HG03196 (cell line): ENCODE measurements around the gene PPP1R10.
A peak's percentile ranks its signal among the peaks of the same experiment; 100 is the strongest.
"Not testable (repeated sequence)": the region's sequence is repeated elsewhere in the genome, so short reads cannot be mapped to it uniquely, and the experiment has no call there.

Experiments
- ATAC-seq: cut with Tn5 transposase; IDR thresholded peaks from one replicate; pipeline ENCODE4 v1.9.1; 2021; ENCODE audit not compliant: unreplicated experiment

The PPP1R10 gene

DNA sequence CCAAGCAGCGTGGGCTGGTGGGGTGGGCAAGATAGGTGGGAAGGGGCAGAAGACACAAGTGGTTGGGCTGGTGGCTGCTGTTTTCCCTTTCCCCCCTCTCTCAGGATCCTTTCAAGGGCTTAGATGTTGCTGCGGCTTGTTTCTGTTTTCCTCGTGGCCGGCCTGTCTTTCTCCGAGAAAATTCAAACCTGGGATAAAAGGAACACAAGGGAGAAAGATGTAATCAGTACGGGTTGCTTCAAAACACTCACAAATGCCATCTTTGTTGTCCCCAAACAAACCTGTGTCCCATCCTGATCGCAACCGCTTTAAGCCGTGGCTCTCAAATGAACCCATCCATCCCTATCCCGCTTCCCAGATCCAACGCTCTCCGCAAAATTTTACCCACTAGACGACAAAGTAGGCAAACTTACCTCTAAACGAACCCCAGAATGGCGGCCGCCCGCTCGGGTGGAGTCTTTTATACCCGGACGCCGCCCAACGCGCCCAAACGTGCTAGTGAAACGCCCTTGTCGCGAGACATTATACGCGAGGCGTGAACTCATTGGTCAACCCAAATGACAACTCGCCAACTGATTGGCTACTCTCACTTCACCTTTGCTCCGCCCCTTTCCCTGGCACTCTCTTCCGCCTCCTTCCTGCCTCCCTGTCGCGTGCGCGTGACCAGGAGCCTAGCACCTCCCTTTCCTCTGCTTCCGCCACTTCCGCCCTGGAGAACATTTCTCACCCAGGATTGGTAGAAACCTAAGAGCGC is at the start of gene PPP1R10:
TSS of gene PPP1R10 (minus strand) at position 433 of the 754 bp plus-strand sequence. CDS start 7,299 bp downstream, outside the sequence.
- ATAC-seq = peak; percentile 71

DNA sequence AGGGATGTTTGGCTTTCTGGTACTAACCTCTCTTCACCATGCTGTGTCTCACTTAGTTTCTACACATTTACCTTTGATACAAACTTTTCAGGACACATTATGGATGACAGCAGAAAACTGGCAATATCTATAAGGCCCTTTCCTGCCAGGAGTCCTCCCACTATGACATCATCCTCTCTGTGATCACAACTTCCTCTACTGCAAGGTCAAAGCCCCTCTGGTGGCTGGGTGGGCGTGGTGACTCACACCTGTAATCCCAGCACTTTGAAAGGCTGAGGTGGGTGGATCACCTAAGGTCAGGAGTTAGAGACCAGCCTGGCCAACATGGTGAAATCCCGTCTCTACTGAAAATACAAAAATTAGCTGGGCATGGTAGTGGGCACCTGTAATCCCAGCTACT is 49.3 kb upstream of the PPP1R10 start:
- not testable (repeated sequence) for ATAC-seq

DNA sequence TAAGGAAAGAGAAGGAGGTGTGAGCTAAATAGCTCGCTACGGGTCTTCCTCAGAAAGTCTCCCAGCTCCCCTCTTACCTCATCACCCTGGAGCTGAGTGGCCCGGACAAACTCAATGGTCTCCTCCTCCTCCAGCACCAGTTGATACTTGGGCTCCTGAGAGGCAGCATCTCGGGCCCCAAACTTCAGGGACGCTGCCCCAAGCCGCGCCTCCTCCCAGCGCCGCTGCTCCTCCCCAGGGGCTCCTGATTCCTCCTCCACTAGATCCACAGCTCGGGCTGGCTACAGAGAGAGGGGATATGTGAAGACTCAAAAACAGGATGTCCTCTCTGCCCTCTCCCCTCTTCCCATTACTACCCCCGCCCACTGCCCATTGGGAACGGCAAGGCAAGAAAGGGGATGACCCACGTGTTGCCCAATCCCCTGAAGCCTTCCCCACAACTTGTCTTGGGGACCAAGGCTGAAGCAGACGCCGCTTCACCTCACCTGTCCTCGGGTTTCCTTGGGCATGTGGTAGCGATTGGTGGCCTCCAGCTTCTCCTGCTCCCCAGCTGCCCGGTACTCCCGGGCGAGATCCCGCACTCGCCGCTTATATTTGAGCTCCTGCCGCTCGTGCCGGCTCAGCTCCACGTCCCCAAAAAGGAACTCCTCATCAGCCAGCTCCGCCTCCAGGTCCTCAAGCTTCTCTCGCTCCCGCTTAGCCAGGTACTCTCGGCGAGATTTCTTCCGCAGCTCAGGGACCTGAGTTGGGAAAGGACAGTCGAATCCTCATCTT is 48.1 kb upstream of the PPP1R10 start:
- no peak for ATAC-seq

DNA sequence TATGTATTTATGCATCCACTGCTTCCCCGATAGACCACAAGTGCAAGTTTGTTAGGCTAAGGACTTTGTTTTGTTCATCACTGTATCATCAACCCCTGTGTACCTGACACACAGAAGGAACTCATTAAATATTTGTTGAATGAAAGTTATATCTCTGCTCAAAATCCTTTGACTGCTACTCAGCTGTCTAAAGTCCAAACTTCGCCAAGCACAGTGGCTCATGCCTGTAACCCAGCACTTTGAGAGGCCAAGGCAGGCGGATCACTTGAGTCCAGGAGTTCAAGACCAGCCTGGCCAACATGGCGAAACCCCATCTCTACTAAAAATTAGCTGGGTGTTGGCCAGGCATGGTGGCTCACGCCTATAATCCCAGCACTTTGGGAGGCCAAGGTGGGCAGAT is 40.9 kb upstream of the PPP1R10 start:
- not testable (repeated sequence) for ATAC-seq

DNA sequence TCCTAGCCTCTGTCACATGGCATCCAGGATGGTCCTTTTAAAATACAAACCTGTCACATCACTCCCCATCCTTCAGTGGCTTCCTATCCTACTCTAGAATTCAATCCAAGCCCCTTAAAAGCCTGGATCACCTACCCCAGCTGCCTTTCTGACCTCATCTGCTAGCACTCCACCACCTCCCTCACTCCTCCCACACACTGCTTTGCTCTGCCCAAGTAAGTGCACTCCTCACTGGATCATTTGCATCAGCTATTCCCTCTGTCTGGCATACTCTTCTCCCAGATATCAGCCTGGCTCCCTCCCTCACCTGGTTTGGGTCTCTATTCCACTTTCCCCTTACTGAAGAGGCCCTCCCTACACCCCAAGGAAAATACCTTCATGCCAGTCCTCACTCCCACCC is 40.4 kb upstream of the PPP1R10 start:
- no peak for ATAC-seq

DNA sequence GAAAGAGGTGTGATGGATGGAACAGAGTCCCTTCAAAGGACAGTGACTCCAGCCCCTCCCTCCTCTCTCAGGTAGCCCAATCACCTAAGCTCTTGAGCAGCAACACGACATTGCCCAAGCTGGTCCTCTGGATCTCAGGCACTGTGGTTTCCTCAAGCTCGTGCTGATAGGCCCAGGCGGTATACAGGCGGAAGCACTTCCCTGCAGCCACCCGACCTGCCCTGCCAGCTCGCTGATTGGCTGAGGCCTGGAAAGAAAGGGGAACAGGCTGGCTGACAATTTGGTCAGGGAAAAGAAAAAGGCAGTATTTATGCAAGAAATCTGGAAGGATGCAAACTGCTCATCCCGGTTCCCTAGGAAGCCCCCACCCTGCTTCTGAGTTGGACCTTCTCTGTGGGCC is 39.5 kb upstream of the PPP1R10 start:
- no peak for ATAC-seq

DNA sequence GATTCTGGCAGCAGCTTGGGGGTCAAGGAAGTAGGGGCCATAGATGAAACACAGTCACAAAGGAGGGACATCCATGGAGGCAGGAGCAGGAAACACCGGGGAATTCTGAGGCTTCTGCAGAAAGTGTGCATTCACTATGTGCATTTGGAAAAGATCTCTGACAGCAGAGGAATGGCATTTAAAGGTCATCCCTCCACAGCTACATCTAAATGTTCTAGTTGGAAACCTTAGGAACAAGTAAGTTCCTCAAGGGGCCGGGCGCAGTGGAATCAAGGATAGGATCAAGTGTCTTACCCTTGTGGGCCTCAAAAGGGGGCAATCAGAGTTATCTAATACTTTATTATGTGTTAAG is 38.7 kb upstream of the PPP1R10 start:
- ATAC-seq = no peak

DNA sequence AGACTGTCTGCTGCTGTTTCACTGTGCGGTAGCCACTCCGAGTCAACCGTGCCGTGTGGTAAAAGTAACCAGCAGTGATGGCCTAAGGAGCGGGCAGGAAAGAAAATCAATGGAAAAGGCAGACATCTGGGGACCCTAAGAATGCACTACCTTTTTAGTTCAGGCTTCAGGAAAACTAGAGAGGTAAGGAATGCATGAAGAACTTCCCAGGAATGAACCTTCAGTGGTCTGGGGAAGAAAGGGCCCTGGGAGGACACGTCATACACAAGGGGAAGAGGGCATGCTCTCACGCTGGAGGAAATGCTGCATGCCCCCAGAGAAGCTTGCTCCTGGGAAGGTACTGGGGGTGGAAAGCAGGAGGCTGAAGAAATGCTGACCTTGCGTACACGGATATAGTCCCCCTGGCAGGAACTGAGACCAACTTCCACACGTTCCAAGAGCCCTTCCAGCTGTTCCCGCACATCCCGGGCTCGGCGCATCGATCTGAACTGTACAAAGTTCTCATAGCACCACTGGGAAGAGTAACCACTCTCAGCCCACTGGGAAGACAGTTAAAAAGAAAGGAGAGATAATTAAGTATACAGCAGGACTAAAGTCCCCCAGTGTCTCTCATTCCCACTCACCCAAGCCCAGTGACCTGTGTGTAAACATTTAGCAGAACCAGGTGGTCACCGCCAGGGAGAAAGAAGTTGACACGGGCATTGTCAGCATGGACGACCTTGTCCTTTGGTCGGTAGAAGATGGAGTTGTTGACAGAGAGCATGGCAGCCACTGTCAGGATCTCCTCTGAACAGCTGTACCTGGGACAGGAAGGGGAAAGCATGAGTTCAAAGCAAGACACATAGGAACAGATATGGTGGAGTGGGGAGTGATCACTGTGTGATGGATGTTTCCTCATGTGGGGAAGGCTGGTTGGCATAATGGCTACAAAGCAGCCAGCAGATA is 38.0 kb upstream of the PPP1R10 start:
- no peak for ATAC-seq

DNA sequence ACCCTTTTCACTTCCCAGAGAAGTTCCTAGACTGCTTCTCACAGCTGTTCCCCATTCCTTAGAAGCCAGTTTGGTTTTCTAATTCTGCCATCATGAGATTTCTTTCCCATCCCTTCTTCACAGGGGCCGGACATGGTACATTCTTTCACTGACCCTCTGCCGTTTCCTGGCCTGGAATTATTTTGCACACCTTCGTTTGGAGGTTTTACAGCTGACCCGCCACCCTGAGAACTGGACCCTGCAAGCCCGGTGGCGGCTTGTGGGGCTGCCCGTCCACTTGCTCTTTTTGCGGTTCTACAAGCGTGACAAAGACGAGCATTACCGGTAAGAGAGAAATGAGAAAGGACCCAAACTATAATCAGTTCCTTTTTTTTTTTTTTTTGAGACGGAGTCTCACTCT is 34.1 kb upstream of the PPP1R10 start:
- ATAC-seq = no peak

DNA sequence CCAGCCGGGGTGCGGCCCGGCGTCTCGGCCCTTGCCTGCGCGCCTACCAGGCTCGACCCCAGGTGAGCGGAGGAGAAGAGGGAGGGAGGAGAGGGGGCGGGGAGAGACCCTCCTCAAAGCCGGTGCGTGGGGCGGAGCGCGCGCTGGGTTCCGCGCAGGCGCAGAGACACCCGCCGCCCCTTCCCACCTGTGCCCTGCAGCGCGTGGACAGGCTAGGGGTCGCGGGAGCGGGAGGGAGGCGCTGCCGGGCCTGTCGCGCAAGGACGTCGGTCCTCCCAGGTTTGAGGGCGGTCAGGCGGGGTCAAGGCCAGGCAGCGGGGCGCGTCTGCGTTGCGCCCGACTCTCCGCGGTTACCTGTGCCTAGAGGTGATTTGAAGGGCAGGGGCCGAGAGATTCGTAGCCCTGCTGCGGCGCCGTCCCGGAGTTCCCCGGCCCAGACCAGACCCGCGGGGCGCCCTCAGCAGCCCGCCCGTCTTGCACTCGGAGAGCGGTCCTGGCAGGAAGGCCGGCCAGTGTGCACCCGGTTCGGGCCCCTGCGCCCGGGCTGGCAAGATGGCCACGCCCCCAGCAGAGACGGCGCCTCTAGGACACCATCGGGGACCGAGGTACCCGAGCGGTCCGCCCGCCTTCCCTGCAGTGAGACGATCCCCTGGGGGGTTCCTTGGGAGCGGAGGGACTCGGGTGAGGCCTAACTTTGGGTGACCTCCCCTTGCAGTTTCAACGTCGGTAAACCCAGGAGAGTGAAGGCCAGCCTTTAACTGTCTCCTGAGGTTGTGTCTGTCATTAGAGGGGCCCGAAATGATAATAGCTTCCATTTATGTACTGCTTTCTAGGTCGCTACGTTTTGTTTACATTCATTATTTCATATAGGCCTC is 30.4 kb upstream of the PPP1R10 start:
- ATAC-seq = peak; percentile 51

DNA sequence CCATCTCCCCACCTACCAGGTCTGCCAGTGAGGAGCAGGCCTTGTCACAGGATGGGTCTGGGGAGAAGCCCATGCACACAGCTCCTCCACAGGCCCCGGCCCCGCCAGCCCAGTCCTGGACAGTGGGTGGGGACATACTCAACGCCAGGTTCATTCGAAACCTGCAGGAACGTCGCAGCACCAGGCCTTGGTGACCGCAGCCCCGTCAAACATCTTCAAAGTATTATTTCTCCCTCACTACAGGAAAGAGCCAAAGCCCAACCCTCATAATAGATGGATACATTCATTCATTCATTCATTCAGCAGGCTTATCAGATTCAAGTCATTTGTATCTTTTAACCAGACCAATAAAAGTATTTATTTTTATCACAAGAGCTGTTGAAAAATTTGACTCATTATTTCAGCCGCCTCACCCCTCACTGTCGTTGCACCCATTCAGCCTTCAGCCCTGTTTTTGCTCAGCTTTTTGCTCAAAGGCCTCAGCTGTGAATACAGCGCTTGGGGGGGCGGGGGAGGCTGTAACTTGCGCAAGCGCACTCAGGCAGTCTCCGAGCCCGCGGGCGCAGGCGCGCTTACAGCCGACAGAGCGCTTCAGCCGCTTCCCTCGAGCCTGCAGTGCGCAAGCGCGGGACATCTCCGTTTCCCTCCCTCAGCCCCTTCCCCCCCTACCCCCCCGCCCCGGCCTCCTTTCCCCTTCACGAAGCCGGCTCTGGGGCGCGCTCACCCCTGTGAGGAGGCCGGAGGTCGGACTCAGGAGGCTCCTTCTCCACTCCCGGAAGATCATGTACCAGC is 29.6 kb upstream of the PPP1R10 start, which contains the start of gene C6orf136:
TSS of gene C6orf136 (plus strand) at position 684 of the 792 bp plus-strand sequence. CDS start at position 783, 99 bp downstream.
- ATAC-seq = peak; percentile 44

DNA sequence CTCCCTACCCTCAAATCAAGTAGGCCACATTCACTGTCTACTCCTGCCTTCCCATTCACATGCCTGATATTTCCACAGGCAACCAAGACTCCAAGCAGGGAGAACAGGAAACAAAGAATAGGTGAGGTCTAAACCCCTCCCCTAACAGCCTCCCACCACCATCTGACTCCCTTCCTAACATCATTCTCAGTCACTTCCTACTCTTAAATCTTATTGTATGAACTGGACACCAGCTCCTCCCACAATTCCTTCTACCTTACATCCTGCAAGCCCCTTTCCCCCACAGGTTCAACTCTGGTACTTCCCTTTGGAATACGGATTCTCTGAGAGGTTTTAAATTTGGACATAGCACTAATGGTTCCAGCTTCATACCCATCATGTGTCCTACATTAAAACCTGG is 28.9 kb upstream of the PPP1R10 start:
- no peak for ATAC-seq

DNA sequence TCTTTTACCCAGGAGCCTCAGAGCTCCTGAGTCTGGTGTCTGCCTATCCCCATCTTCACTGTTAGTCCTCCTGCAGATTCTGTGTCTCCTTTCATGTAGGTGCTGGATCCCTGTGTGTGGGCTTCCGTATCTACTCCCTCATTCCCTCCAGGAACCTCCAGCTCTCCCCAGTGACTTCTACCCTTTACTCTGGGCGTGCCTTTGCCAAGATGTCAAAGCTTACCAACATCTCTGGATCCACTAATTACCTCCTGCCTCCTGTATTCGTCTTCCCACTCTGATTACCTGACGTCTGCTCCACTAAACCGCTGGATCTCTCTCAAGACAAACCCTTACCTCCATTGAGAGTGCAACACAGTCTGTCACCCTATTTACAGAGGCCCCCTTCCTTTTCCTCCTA is 27.7 kb upstream of the PPP1R10 start:
- ATAC-seq = no peak

DNA sequence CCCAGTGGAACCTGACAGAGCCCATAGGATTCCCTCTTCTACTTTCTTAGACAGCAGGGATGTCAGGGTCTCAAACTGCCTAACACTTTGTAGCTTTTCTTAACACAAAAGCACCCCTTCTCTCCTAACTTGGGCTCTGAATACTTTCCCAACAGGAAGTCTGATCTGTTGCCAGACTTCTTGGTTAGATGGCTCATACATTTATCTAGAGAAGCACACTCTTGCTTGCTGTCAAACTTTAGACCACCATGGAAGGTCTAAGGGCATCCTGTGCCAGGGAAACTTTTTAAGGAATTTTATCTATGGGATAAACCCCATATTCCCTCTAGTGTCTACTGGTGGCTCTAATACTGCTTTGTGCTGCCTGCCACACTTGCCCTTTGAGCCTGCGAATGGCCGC is 26.6 kb upstream of the PPP1R10 start:
- no peak for ATAC-seq

DNA sequence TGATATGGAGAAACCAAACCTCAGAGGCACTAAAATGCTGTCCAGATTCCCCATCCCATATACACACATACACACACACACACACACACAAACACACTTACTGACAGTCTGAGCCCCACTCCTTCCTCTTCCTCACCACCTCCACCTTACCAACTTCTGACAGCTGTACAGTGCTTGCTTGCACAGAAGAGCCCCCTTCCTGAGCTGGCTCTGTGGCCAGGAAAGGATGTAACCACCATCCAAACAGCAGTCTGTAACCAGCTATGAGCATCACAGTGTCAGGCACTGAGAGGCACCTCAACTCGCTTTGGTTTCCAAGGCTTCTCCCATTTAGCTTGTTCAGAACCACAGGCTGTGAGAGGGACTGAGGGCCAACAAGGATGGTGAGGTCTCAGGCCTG is 24.0 kb upstream of the PPP1R10 start:
- ATAC-seq = no peak

DNA sequence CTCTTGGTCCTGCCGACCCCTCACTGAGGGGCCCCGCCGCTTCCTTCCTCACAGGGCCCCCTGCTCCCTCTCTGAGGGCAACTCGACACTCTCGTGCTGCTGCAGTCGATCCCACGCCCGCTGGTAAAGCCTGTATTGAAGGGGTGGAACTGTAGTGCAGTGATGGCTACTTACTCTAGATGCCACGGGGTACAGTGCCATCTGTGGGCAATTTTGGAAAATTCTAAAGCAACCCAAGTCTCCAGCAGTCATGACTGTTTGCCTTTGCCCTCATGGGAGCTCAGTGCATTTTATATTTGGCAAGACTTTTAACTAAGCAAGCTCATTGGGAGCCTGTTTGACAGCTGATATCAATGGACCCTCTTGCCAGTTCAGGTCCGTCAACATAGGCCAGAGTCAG is 23.4 kb upstream of the PPP1R10 start:
- ATAC-seq = no peak

DNA sequence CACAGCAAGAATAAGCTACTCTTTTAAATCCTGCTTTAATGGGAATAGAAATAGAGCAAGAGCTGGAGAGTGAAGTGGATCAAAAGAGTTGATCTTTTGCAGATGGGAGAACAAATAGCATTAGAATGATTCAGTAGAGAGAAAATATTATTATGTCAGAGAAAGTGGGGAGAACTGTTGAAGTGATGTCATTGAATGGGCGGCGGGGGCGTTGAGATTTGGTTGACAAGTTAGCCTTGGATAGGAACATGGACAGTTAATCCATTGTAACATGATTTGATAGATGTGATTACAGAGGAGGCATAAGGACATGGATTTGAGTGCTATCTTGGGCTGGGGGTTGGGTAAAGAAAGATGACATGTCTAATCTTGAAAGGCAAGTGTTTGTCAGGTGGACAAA is 18.8 kb upstream of the PPP1R10 start:
- no peak for ATAC-seq

DNA sequence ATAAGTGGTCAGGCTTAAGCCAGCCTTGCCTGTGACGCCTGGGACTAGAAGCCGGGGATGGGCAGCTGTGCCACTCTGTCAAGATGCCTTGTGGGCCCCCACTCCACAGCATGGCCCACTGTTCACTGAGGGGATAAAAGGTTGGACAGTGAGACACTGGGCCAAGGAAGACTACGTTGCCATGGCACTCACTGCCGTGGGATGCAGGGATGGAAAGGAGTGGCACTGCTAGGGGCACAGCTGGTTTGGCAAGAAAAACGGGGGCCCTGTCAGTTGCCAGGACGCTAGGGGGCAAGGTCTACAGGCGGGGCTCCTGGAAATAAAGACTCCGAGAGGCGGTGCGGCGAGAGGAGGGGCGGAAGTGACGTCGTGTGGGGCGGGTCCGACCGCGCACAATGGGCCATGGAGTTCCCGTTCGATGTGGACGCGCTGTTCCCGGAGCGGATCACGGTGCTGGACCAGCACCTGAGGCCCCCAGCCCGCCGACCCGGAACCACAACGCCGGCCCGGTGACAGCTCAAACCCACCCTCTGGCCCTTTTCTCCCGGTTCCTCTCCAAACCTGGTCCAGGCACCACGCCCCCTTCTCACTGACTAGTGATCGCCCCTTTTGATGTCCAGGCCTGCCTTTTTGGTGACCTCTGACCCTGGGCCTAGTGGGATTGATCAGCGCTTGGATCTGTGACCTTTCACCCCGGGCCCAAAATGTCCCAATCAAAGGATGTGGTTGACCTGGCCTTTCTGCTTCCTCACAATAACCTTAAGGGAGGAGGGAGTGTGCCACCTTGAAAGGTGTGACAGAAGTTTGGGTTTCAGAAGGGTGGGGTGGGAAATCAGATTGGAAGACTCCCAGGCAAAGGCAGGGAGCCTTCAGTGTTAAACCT is 9.7 kb upstream of the PPP1R10 start, which contains the start of gene ATAT1:
TSS of gene ATAT1 (plus strand) at position 391 of the 883 bp plus-strand sequence.
- peak; percentile 81 for ATAC-seq
